Fibroblast of upper back skin (primary cell): Measurements from ENCODE around the gene GSTA2.
A peak's percentile ranks its signal among the peaks of the same experiment; 100 is the strongest.
"Not testable (repeated sequence)": the region's sequence is repeated elsewhere in the genome, so short reads cannot be mapped to it uniquely, and the experiment has no call there.

Source experiments
- DNase-seq: peaks from one replicate; pipeline ENCODE4 v3.0.0-alpha.2; 2013

The GSTA2 gene

DNA sequence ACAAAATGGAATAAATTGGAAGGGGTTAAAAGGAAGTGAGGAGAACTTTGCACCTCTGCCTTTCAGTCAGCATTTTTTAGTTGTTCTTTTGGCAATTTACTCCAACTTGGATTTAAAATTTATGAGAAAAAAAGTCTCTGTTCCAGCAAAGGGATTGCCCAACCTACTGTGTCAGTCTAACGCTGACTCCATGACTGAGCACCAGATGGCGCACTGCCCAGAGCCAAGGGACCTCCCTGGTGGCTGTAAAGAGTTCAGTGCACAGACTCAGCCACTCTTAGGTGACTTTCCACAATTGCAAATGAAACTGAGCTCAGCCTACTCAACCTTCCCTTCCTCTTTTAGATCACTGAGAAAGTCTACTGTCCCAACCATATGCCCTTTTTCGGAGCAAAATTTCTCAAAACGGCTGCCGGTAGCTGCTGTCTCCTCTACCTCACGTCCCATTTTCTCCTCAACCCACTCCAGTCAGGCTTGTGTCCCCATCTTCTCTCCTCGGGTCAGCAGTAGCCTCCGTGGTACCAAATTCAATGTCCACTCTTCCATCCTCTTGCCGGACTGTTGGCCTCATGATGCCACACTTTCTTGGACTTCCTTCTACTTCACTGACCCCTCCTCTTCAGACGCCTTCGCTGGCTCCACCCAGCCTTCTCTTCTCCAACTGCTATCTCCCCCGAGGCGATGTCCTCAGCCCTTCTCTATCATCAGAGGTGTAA is 38.7 kb downstream of the GSTA2 start:
- DNase-seq: peak; percentile 69

DNA sequence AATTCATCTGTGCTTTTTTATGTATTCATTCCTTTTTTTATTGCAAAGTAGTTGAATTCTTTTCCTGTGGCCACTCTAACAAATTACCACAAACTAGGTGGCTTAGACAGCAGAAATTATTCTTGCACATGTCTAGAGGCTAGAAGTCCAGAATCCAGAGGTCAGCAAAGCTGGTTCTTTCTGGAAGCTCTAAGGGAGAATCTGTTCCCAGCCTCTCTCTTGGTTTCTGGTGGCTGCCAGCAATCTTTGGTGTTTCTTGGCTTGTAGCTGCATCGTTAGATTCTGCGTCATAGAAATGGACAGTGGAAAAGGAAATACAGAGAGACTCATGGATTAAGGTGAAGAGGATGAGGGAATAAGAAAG is 39.3 kb downstream of the GSTA2 start:
- DNase-seq: peak; percentile 48

DNA sequence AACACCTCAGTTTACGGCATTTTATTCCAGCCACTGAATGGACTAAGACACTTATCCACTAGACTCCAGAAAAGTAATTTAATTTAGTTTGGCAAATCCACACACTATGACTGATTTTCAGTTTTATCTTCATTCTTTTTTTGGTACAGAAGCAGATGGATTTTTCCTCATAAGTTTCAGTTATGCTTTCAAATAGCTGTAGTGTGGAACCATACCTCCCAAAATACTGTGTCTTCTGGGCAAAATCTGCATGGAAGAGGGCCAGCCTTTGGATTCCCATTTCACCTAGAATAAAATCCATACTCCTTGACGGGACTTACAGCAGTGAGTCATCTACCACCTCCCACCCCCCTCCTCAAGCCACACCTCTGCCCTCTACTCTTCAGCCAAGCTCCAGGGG is 43.0 kb downstream of the GSTA2 start:
- DNase-seq: no peak

DNA sequence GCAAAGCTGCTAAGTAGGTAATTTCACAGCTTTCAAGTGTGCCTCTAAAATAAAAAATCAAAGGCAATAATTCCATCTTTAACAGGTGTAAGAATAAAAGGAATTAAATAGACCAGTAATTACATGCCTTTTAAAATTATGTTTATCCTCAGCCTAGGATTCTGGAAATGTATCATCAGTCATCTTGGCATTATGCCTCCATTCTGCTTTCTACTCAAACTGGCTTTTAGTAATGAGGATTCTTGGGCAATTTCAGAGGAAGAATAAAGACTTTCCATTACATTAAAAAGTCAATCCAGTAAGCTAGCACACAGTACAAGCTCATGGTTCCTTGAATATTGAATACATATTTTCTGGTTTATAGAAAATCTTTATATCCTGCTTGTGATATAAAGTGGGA is 44.7 kb downstream of the GSTA2 start:
- peak; percentile 6 for DNase-seq

DNA sequence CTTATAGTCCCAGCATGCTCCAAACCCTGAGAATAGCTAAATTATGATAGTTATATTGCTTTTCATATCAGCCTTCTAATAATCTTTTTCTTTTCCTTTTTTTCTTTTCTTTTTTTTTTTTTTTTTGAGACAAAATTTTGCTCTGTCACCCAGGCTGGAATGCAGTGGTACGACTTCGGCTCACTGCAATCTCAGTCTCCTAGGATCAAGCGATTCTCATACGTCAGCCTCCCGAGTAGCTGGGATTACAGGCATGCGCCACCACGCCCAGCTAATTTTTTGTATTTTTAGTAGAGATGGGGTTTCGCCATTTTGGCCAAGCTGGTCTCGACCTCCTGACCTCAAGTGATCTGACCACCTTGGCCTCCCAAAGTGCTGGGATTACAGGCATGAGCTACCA is 48.5 kb downstream of the GSTA2 start:
- DNase-seq: not testable (repeated sequence)

DNA sequence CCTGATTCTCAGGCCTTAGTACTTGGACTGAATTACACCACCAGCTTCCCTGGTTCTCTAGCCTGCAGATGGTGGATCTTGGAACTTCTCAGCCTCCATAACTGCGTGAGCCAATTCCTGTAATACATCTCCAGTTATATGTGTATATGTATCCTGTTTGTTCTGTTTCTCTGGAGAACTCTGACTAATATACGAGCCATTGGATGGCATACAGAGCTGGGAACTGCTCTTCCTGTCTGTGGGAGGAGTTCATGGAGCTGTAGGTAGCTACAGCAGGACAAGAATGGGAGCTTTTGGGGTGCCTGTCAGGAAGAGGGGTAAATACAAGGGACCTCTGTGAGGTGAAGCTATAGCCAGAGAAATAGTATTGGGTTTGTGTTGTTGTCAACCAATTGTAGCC is 51.1 kb downstream of the GSTA2 start:
- DNase-seq: no peak

DNA sequence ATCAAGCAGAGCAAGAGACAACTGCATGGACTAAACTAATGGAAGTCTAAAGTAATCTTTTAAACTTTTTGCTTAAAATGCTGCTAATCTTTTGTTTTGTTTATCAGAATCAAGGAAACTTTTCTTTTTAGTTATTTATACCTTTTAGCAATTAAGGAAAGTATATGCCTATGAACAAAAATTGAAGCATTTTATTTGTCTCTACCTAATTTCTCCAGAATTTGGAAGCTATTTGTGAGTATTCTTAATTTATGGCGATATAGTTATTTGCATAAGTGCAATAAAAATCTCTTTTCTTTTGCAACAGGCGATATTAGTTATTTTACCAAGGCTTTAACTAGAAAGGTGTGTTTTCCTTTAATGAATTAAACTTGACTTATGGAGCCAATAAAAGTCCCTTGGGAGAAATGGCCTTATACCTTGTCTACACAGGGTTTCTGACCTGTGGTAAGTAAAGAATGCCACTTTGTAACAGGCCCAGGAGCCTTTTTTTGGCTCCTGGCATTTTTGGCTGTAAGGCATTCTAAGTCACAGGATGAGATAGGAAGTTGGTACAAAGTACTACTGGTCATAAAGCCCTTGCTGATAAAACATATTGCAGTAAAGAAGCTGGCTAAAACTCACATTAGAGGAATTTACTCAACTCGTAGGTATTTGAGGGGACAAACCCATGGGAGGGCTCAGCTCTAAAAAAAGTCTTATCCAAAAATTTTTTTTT is 55.2 kb downstream of the GSTA2 start:
- DNase-seq: no peak

DNA sequence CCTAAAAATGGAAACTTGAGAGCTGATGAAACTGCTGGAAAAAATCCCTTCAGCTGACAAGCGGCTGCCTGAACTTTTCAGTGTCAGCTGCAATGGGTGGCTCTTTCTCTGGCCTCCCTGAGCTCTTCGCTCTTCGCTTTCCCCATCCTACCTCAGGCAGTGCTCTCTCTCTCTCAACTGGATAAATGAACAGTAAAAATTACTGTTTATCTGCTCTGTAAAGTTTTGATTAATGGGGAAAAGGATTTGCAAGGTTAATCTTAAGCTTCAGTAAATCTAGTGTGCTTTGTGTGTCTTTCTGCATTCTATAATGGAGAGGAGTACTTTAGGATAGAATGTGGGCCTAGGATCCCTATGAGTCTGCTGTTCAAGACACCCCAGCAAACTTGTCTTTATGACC is 57.3 kb downstream of the GSTA2 start:
- DNase-seq: no peak

DNA sequence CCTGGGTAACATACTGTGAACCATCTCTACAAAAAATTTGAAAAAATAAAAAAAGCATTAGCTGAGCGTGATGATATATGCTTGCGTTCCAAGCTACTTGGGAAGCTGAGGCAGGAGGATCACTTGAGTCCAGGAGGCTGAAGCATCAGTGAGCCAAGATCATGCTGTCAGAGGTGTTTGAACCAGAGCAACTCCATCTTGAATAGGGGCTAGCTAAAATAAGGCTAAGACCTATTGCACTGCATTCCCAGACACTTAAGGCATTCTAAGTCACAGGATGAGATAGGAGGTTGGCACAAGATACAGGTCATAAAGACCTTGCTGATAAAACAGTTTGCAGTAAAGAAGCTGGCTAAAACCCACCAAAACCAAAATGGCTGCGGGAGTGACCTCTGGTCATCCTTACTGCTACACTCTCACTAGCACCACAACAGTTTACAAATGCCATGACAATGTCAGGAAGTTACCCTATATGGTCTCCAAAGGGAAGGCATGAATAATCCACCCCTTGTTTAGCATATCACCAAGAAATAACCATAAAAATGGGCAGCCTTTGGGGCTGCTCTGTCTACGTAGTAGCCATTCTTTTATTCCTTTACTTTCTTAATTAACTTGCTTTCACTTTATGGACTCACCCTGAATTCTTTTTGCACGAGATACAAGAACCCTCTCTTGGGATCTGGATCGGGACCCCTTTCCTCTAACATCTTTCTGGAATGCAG is 58.3 kb downstream of the GSTA2 start:
- DNase-seq: not testable (repeated sequence)

DNA sequence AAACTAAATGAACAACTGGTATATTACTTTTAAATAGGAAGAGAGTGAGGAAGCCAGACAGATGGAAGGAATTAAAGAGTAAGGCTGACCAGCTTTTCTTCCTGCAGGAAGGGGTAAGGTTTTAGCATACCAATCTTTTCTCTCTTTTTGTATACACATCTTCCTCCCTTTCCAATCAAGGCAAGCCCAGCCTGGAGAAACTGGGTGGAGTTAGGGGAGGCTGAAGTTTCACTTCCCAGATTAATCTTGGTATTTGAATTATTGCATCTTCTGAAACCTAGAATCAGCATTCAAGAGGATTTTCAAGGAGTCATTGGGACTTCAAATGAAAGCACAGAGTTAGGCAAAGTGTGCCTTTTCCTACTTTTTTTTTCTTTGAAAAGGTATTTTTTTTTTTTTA is 59.2 kb downstream of the GSTA2 start:
- DNase-seq: no peak
